Activated CD4-positive, alpha-beta T cell treated with anti-CD3 and anti-CD28 coated beads, Interleukin-2, amount 50 U/mL, for 24 hours (primary cell): ENCODE results near the gene DTX4.

Source experiments
- DNase-seq, 2 donors: peaks; one replicate each; pipeline ENCODE4 v3.0.0-alpha.2; 2020; ENCODE audit warnings: low read depth in 1 of 2, low spot score in 1 of 2

Gene DTX4

DNA sequence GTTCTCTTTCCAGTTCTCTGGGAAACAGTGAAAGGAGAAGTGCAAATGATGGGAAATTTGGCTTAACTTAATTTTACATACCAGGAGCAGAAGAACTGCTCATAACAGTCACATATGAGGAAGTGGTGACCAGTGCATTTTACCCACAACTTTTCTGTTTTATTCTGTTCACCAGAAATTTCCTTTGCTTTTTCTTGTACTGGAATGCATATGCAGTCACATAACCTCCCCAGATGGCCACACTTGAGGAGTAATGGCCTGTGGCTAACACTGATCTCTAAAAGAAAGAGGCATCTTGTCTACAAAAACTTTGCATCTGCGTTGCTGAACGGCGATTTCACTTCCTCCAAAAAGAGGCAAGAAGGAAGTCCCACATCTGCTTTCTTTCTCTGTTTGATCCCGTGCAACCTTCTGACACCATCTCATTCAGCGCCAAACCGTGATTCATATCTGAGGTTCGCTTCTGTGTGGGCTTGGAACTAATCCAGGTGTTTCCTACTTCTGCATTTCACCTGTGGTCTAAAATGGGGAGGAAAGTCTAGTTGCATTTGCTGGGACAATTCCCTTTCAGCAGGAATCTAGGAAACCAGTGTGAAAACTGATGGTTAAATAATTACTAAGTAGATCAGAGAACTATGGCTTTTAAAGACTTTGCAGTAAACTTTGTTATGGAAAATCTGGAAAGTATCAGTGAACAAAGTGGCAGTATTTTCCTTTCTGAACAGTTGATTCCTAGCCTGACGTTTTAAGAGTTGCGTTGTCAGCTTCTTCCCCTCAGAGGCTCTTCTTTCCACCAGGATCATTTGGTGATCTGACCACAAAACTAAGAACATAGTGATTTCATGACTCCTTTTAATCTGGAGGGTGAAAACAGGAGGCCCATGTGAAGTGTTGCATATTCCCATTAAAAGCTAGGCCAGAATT lies 45.0 kb downstream of the DTX4 start:
- no peak for DNase-seq

DNA sequence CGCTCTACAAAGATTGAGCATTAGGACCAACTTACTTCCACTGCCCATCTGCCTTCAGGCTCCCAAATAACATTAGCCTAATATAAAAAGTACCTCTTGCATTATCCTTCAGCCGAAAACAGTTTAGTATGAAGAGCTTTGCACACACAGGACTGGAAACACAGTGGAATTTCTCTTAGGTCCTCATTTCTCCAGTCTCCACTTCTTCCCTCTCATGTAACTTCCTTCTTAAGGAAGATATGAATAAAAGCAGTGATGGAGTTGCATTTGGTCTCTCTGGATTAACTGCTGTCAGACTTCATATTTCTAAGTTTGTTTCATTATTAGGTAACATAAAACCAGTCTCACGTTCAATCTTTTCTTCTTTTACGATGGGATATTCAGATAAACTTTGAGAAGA lies 46.4 kb downstream of the DTX4 start:
- no peak for DNase-seq

DNA sequence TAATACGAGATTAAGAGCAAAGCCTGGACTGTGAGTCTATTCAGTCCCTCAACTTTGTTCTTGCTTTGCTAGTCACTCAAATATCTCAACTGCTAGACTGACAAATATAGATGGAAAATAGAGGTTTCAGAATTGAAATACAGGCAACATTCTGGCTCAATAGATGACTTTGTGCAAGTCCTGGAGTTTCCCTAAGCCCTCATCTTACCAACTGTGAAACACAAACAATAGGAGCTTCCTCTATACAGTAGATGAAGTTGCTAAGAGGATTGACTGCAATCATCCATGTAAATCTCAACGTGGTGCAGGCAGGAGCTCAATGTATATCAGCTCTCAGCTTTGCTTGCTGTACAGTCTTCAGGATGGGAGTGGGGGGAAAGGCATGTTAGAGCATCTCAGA lies 47.0 kb downstream of the DTX4 start:
- DNase-seq: no peak

GRCh38 chr11:59219836-59220235 lies 47.9 kb downstream of the DTX4 start:
- no peak for DNase-seq

GRCh38 chr11:59221441-59221840 lies 49.5 kb downstream of the DTX4 start:
- no peak for DNase-seq

DNA sequence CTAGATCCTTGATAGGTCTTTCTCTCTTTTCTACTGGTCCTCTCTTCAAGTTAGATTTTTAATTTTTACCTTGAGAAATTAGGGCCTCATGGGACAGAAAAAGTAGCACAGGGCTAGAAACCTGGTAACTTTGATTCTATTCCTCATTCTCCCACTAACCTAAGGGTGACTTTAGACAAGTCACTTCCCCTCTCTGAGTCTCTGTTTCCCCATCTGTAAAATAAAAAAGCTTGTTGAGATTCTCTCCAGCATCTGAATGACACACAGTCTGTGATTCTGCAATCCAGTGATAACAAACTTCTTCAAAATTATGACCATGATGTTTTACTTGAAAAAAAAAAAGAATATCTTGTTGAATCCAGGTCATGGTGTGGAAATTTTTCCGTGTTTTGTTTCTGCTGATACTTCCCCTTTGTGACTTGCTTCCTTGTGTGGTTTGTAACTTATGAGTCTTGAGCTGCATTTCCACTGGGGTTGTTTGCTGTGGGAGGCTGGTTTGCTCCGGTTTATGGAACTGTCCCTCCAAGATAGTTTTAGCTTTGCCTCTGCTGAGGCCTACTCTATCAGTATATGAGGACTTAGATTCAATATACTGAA lies 50.6 kb downstream of the DTX4 start:
- DNase-seq: no peak

DNA sequence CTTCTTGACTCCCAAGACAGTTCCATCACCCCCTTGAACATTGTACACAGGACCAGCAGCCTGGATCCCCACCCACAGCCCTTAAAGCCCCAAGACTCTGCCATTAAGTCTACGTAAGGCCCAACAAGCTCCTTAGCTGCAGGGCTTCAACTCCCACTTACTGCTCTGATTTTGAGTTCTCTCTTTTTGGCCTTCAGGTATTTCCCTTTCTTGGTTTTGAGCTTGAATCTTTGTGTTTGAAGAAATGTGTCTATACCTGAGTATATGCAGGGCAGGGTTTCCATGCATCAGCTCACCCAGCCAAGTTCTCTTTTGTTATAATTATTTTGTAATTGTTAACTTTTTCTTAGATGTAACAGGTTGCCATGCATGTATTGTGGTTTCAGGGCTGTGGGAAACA lies 51.2 kb downstream of the DTX4 start:
- DNase-seq: no peak

DNA sequence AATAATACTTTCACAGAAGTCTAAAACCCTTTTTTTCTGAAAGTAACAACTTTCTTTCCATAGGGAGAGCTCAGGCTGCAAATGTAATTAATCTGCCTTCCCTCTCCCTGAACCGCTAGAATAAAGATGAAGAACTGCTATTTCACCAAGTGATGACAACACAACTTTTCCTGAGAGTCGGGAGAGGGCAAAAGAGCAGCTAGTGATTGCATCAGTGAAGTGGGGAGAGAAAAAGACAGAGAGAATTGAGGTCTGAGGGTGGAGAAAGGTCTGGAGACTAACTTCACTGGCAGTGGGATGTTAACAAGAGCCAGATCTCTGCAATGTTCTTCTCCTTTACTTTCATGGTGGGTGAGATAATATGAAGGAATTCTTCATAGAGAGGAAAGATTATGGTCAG lies 51.7 kb downstream of the DTX4 start:
- no peak for DNase-seq

DNA sequence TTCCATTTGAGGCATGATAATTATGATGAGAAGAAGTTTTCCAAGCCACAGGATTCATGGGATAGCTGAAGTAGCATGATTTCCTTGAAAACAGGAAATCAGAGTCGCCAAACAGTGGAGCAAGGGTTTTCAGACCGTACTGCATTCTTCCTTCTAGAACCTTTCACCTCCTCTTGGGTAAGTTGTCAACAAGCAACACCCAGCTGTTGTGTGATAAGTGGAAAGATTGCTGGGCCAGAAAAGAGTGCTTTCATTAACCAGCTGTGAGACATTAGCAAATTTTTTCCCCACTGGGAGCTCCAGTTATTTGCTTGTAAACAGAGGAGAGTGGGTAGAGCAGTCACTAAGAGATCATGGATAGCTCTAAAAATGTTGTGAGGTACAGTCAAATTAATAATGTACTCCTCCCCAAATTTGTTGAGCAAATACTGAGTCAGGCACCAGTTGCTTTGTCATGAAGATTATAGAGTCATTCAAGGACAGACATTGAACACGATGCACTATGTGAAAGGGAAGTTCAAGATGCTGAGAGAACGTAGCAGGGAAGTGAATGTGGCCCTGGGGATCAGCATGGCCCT lies 52.5 kb downstream of the DTX4 start:
- no peak for DNase-seq

DNA sequence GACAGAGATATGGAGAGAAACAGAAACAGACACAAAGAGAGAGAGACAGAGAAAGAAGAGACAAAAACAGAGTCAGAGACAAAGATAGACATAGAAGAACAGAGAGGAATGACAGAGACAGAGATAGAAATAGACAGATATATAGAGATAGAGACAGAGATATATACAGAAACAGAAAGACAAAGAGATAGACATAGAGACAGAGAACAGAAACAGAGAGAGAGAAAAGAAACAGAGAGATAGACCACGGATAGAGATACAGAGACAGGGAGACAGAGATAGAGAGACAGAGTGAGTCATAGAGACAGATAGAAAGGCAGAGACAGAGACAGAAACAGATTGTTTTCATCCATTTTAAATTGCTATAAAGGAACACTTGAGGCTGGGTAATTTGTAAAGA lies 53.1 kb downstream of the DTX4 start:
- DNase-seq: no peak

DNA sequence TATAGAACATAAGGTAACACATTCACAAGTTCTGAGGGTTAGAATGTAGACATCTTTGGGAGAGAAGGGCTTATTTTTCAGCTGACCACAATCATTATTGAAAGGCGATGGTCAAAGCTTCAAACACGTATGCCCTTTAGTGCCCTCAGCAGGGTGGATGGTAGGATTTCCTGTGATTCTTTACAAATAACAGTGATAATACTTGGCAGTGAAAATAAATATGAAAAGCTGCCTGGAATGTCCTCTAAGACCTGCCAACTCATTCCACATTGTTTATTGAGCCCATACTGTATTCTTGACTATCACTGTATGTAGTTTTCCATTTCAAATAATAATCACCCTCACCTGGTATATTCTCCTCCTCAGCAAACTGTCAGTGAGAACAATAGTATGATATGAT lies 54.5 kb downstream of the DTX4 start:
- no peak for DNase-seq

GRCh38 chr11:59240322-59240721 lies 68.4 kb downstream of the DTX4 start:
- DNase-seq: no peak

DNA sequence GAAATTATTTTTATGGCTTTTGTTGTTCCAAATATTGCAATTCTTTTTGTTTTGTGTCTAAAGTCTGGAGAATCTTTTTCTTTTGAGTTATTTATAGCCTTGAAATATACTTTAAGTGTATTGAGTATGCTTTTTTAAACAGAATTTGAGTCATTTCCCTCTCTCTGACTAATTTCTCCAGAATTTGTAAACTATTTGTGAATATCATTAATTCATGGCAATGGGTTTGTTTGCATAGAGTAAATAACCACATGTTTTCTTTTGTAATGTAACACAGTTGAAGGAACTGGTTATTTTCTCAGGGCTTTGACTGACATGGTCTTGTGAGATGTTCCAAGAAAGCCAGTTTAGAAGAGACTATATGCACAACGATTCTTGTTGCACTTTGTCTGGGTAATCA lies 71.7 kb downstream of the DTX4 start:
- no peak for DNase-seq

- no peak for DNase-seq
Observed at GRCh38 chr11:59247531-59248227, 75.7 kb downstream of the DTX4 start.

DNA sequence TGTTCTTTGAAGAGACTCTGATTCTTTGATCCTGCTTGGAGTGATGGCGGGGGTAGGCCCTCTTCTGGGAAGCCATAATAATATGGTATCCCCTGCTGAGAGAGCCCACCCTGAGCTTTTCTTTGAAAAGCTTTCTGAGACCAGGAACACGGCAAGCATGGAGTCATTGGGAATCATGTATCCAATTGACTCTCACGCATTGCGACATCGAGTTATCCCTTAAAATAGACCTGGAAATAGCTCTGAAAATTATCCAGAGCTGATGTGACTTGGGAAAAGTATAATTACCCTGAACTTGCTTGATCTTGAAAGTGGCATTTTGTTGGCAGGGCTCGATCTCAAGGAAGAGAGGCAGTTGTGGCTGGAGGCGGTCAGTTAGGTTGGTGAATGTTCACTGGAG lies 77.6 kb downstream of the DTX4 start:
- DNase-seq: no peak

DNA sequence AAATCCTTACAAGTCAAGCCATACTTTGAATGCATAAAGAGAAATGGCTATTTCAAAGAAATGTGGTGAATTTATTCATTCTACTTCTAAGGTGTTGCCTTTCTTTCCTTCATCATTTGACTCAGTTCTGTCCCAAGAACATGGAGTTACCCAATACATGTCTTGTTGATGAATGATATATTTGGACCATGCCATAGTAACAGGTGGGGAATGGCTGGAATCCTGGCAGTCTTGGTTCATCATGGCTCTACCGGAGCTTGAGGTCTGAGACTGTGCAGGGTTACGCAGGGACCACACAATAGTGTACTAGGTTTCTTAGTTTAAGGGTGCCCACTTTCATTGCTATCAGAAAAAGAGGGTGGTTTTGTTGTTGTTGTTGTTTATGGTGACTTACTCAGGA lies 81.1 kb downstream of the DTX4 start:
- no peak for DNase-seq

- no peak for DNase-seq
Observed at GRCh38 chr11:59254286-59254685, 82.4 kb downstream of the DTX4 start.

- no peak for DNase-seq
Observed at GRCh38 chr11:59255281-59255680, 83.3 kb downstream of the DTX4 start.
